GM21526 (cell line): ENCODE data around the gene USP24.
"Not testable (repeated sequence)": the region's sequence is repeated elsewhere in the genome, so short reads cannot be mapped to it uniquely, and the experiment has no call there.

Experiments used
- ATAC-seq: cut with Tn5 transposase; IDR thresholded peaks from one replicate; pipeline ENCODE4 v1.9.1; 2021; ENCODE audit warnings: moderate library complexity; ENCODE audit not compliant: unreplicated experiment, low FRiP score

USP24 gene

GRCh38 chr1:55200667-55201066, 14.5 kb downstream of the USP24 start:
- ATAC-seq, result no peak

- not testable (repeated sequence) for ATAC-seq
These were observed 15.4 kb downstream of the USP24 start for GRCh38 chr1:55199735-55200134.

GRCh38 chr1:55198044-55198443, 17.1 kb downstream of the USP24 start:
- no peak for ATAC-seq

- ATAC-seq, result no peak
These were observed 18.1 kb downstream of the USP24 start for GRCh38 chr1:55197099-55197498.

- ATAC-seq, result no peak
These were observed 18.6 kb downstream of the USP24 start for GRCh38 chr1:55196433-55197035.

- ATAC-seq, result no peak
These were observed 19.5 kb downstream of the USP24 start for GRCh38 chr1:55195521-55196233.

GRCh38 chr1:55194851-55195250, 20.3 kb downstream of the USP24 start:
- no peak for ATAC-seq

GRCh38 chr1:55192093-55192492, 23.1 kb downstream of the USP24 start:
- no peak for ATAC-seq

- ATAC-seq, result not testable (repeated sequence)
These were observed 23.8 kb downstream of the USP24 start for GRCh38 chr1:55191219-55191952.

- ATAC-seq, result no peak
These were observed 25.1 kb downstream of the USP24 start for GRCh38 chr1:55190109-55190508.

- ATAC-seq, result no peak
These were observed 26.3 kb downstream of the USP24 start for GRCh38 chr1:55188909-55189308.

- ATAC-seq, result no peak
These were observed 29.3 kb downstream of the USP24 start for GRCh38 chr1:55185832-55186231.

- no peak for ATAC-seq
These were observed 30.3 kb downstream of the USP24 start for GRCh38 chr1:55184859-55185258.

GRCh38 chr1:55181666-55182065, 33.5 kb downstream of the USP24 start:
- ATAC-seq, result no peak

GRCh38 chr1:55180075-55180670, 35.0 kb downstream of the USP24 start:
- no peak for ATAC-seq

- ATAC-seq, result no peak
These were observed 35.9 kb downstream of the USP24 start for GRCh38 chr1:55179177-55179835.

GRCh38 chr1:55172687-55173086, 42.5 kb downstream of the USP24 start:
- no peak for ATAC-seq

- ATAC-seq, result no peak
These were observed 42.9 kb downstream of the USP24 start for GRCh38 chr1:55172272-55172671.

GRCh38 chr1:55171694-55172093, 43.5 kb downstream of the USP24 start:
- ATAC-seq, result no peak

GRCh38 chr1:55170426-55170825, 44.7 kb downstream of the USP24 start:
- no peak for ATAC-seq

GRCh38 chr1:55169126-55169525, 46.0 kb downstream of the USP24 start:
- no peak for ATAC-seq
